Measurements from ENCODE around the gene FBXO5.
"Not testable (repeated sequence)": the region's sequence is repeated elsewhere in the genome, so short reads cannot be mapped to it uniquely, and the experiment has no call there.

FBXO5 gene, protein sequence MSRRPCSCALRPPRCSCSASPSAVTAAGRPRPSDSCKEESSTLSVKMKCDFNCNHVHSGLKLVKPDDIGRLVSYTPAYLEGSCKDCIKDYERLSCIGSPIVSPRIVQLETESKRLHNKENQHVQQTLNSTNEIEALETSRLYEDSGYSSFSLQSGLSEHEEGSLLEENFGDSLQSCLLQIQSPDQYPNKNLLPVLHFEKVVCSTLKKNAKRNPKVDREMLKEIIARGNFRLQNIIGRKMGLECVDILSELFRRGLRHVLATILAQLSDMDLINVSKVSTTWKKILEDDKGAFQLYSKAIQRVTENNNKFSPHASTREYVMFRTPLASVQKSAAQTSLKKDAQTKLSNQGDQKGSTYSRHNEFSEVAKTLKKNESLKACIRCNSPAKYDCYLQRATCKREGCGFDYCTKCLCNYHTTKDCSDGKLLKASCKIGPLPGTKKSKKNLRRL

DNA sequence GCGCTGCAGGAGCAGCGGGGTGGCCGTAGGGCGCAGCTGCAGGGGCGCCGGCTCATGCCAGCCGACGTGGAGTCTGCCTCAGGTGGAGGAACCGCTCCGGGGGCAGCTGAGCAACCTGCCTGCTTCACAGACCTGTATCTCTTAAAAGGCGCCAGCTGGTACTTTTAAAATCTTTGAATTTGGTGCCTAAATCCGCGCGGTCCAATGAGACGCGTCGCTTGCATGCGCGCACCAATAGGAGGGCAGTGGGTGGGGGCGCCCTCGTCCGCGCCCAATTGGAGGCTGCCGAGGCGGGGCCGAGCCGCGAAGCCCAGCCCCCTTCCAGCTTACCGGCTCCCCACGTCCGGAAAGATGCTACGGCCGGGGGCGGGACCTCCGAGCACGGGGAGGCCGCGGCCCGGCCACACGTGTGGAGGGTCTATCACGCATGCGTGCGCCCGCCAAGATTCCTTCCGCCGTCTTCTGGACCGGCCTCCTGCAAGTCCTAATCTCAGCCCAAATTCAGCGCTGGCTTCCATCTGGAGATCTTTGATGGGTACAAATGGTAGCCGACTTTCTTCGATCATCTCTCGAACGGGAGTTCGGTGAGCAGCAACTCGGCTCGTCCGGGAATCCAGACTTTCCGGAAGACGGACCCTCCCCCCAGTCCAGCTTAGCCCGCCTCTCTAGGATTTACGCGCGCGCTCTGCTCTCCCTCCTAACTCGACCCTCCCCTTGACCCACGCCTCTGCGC, at the start of gene FBXO5:
Gene FBXO5 (minus strand): TSS at position 138 of the 733 bp plus-strand sequence. CDS start 82 bp downstream, at position 56.
- peak; percentile 74 for DNase-seq (ENCODE audit: low read depth)

- DNase-seq (ENCODE audit: low read depth), result no peak
These were observed 49.5 kb upstream of the FBXO5 start for GRCh38 chr6:153032255-153032882.

DNA sequence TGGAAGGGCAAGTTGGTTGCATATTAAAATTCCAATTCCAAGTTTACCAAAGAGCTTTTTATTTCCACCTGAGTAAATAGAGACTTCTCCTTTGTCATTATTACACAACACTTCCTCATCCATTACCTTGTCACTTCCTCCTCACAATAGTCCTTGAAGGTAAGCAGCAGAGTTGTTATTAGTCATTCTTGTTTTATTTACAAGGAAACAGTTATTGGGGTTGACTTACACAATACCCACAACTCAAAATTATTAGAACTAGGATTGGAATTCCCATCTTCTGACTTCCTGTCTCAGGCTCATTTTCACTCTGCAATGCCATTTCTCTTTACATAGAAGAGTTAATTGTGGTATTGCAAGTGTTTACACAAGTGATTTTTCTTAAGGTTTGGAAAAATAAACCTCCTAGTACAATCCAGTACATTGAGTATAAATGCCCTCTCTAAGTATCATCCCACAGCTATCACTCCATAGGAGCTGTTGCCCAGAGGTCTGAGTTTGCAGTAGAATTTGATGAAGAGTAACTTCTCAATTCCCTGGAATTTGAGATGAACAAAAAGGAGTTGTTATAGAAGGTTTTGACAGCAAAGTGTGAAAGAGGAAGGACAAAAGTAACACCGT, 48.6 kb upstream of the FBXO5 start:
- no peak for DNase-seq (ENCODE audit: low read depth)

DNA sequence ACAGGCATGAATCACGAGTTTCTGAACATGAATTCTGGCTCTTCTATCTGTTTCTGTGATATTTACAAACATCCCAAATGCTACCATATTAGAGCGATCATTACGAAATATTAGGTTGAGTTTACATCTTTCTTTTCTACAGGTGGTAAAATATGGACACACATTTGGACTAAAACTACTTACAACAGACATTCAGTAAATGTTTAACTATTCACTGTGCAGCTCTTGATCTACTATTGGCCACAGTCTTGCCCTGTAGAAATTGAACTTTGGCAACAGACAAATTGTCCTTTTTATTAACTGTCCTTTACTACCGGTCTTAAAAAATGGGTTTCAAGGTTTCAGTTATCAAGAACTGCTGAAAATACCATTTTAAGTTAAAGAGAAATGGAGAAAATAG, 46.1 kb upstream of the FBXO5 start:
- DNase-seq (ENCODE audit: low read depth), result no peak

GRCh38 chr6:153028286-153028685, 45.4 kb upstream of the FBXO5 start:
- no peak for DNase-seq (ENCODE audit: low read depth)

- DNase-seq (ENCODE audit: low read depth), result no peak
These were observed 44.6 kb upstream of the FBXO5 start for GRCh38 chr6:153027480-153027879.

- no peak for DNase-seq (ENCODE audit: low read depth)
These were observed 41.8 kb upstream of the FBXO5 start for GRCh38 chr6:153024709-153025017.

DNA sequence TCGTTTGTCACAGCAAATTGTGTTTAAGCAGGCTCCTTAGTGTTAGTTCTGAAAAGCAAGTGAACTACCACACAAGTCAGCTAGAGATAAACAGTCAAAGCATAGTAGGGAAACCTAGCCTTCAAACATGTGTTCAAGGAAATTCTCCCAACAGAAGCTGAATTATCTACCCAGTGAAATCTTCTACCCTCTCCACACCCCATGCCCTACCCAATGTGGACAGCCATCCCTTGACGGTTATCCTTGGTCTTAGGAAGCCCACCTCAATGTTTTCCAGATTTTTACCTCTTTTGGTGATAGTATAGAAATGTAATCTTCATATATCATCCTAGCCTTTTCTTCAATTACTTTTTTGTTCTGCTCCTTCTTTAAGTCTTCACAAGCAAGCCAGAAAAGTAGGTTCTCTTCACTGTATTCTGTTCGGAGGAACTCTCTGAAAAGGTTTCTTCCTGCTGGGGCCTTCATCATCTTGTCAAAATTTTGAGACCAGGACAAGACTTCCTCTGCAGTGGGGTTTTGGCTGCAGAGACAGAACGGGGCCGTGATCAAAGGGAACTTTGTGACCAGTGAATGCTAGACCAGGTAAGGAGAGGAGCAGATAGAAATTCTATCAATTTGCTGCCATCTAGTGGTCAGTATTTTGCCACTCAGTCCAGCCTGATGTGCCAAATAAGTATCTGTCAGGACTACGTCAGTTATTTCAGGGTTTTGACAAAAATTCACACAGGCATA, 41.3 kb upstream of the FBXO5 start:
- DNase-seq (ENCODE audit: low read depth), result no peak

- no peak for DNase-seq (ENCODE audit: low read depth)
These were observed 35.5 kb upstream of the FBXO5 start for GRCh38 chr6:153018355-153018754.

GRCh38 chr6:153016846-153017245, 34.0 kb upstream of the FBXO5 start:
- no peak for DNase-seq (ENCODE audit: low read depth)

DNA sequence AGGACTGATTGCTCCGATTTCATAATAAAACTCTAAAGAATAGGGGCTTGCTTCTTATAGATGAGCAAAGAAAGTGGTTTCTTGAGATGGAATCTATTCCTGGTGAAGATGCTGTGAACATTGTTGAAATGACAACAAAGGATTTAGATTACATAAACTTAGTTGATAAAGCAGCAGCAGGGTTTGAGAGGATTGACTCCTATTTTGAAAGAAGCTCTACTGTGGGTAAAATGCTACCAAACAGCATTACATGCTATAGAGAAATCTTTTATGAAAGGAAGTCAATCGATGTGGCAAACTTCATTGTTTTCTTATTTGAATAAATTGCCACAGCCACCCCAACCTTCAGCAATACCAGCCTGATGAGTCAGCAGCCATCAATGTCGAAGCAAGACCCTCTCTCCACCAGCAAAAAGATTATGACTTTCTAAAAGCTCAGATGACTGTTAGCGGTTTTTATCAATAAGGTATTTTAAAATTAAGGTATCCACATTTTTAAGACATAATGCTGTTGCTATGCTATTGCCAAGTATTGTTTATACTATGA, 32.3 kb upstream of the FBXO5 start:
- no peak for DNase-seq (ENCODE audit: low read depth)

DNA sequence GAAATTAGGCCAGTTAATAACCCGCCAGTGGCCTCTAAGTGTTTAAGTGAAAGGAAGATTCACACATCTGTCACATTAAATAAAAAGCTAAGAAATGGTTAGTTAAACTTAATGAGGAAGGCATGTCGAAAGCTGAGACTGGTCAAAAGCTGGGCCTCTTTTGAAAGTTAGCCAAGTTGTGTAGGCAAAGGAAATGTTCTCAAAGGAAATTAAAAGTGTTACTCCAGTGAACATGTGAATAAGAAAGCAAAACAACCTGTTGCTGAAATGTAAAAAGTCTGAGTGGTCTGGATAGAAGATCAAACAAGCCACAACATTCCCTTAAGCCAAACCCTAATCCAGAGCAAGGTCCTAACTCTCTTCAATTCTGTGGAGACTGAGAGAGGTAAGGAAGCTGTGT, 30.6 kb upstream of the FBXO5 start:
- DNase-seq (ENCODE audit: low read depth), result no peak

GRCh38 chr6:153012856-153013255, 30.0 kb upstream of the FBXO5 start:
- no peak for DNase-seq (ENCODE audit: low read depth)

GRCh38 chr6:153003366-153003690, 20.5 kb upstream of the FBXO5 start:
- no peak for DNase-seq (ENCODE audit: low read depth)

DNA sequence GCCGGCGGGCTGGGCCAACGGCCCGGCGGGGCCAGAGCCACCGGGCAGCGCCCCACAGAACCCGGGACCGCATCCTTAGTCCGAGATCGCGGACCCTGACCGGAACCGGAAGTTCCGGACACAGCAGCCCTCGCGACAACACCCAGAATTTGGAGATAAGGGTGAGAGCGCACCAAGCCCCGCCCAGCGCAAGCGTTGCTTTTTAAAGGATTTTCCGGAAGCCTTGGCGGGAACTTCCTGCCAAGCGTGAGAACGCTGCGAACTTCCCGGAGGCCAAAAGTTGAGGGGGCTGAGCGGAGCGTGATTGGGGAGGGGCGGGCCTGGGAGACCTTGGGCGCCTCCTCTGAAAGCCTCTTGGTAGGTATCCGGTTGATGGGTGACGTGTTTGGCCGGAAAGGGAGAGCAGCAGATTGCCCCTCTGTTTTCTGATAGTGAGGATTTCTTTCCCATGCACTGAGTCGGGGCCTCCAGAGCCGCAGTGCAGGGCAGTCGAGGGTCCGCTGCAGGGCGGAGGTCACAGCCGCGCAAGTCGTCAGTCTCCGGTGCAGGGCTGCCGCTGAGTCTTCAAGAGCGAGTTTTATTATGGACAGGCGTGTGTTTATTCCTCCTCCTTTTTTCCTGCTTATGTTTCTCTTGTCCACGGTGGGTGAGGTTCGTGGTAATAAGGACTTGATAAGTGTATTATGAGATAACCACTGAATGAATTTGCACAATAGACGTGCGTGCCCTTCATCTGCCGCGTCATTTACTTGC, 19.9 kb upstream of the FBXO5 start, which contains the start of gene MTRF1L:
Gene MTRF1L (minus strand): TSS at position 97 of the 753 bp plus-strand sequence. CDS start 24 bp downstream, at position 73.
- DNase-seq (ENCODE audit: low read depth), result peak; percentile 79

DNA sequence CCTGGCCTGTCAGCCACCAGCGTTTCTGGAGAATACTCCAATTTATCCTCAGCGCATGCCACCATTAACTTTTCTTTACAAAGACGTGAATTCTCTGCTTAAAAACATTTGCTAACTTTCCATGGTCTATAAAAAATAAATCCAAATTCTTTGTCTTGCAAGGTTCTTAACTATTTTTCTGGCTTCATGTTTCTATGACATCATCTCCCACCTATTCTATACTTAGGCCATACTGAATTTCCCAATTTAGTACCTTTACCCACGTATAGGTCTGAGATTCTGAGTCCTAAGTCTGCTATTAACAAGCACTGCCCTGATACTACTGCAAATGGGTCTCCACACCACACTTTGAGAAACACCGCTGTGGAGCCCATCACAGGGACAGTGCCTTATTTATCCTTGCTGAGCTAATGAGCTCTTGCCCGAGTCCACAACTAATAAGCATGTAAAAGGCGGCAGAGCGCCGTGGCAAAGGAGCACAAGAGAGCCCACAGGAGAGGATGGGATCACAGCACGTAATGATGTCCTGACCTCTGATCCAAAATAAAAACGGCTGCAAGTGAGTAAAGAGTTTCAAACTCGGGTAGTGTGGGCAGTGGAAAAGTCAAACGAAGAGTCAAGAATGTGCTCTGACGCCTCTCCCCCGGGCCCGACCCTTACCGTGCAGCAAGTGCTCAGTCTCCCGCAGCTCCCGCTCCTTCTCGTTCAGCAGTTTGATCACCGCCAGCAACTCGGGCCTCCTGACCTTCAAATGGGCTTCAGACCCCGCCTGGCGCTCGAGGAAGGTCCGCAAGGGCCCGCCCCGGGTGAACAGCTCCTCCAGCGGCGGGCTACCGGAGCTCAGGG, 19.1 kb upstream of the FBXO5 start:
- DNase-seq (ENCODE audit: low read depth), result no peak

GRCh38 chr6:153000790-153001189, 17.9 kb upstream of the FBXO5 start:
- not testable (repeated sequence) for DNase-seq (ENCODE audit: low read depth)

DNA sequence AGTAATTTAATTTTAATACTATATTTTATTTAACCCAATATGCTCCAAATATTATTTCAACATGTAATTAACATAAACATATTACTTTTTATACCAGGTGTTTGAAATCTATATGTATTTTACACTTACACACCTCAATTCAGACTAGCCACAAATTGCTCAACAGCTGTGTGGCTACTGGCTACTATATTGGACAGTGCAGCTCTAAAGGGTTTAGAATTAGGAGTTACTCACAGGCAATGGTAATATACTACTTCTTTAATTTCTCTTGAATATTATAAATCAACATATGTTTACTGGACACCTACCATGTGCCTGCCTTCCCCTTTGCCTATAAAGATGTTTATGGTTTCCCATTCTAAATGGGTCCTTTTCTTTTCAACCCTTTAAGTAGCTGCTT, 17.4 kb upstream of the FBXO5 start:
- no peak for DNase-seq (ENCODE audit: low read depth)

DNA sequence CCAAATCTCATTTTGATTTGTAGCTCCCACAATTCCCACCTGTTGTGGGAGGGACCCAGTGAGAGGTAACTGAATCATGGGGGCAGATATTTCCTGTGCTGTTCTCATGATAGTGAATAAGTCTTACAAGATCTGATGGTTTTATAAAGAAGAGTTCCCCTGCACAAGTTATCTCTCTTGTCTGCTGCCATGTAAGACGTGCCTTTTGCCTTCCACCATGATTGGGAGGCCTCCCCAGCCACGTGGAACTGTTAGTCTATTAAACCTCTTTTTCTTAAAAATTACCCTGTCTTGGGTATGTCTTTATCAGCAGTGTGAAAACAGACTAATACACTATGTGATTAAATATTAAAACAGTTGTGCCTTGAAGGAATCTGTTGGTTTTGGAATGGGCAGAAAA, 16.7 kb upstream of the FBXO5 start:
- not testable (repeated sequence) for DNase-seq (ENCODE audit: low read depth)

GRCh38 chr6:152993847-152994246, 11.0 kb upstream of the FBXO5 start:
- no peak for DNase-seq (ENCODE audit: low read depth)
